Endothelial cell of umbilical vein (primary cell): ENCODE results near the gene ATP5PO. TPM values are rescaled to one million over a fixed set of nuclear protein-coding genes. Genes with fewer than 3 reads are reported as not detected.

ENCODE experiments used
- BruUV-seq: library from RNA; stranded (reverse); fragments of 400-500 nt; replicated peaks from 2 replicates; lab custom pipeline; 2021; lab: Mats Ljungman, UMichigan
- CTCF ChIA-PET: fragments of 300-600, 350-600 bp; sonication (Branson Sonifier 250); formaldehyde crosslinking; loops from one replicate; lab custom pipeline; 2021; ENCODE audit warnings: antibody characterized with exemption, inconsistent platforms; lab: Charles Lee
- POLR2A ChIA-PET: fragments of 300-600, 350-600 bp; sonication (Branson Sonifier 250); formaldehyde crosslinking; loops from one replicate; lab custom pipeline; 2021; ENCODE audit warnings: antibody characterized with exemption, inconsistent platforms; lab: Charles Lee
- DNase-seq: peaks from one replicate; pipeline ENCODE4 v3.0.0-alpha.2; 2011; ENCODE audit warnings: low read depth, low spot score
- FAIRE-seq: peaks from 2 replicates; lab custom pipeline; 2011; peaks lifted over from hg19 to GRCh38; lab: Jason Lieb, UNC
- H2AFZ ChIP-seq: 2 replicates; pipeline ENCODE4 v1.6.0; 2012; ENCODE audit warnings: low read depth, low read length, control low read depth, inconsistent platforms
- H3K27ac ChIP-seq: 2 replicates; pipeline ENCODE4 v1.5.1; 2011; ENCODE audit warnings: low read depth, mild to moderate bottlenecking, control low read depth, low read length, moderate library complexity; ENCODE audit not compliant: insufficient read depth
- H3K27me3 ChIP-seq, 2 experiments: 2 replicates each; pipeline versions ENCODE4 v1.6.0 to v1.6.1; 2011; ENCODE audit warnings: low read length in 2 of 2, mixed read lengths in 1 of 2; ENCODE audit not compliant: control insufficient read depth in 2 of 2, insufficient read depth in 2 of 2
- H3K36me3 ChIP-seq, 2 experiments: 2 replicates in 1 of 2; 3 replicates in 1 of 2; pipeline ENCODE4 v1.5.1; 2011; ENCODE audit warnings: low read length in 2 of 2, mild to moderate bottlenecking in 1 of 2, moderate library complexity in 1 of 2; ENCODE audit not compliant: control insufficient read depth in 2 of 2, insufficient read depth in 2 of 2; ENCODE audit errors: extremely low read depth in 1 of 2
- H3K4me1 ChIP-seq: 3 replicates; pipeline ENCODE4 v1.5.1; 2011; ENCODE audit warnings: mild to moderate bottlenecking, low read length; ENCODE audit not compliant: control insufficient read depth, insufficient read depth; ENCODE audit errors: extremely low read depth
- H3K4me2 ChIP-seq: 2 replicates; pipeline ENCODE4 v1.6.1; 2011; ENCODE audit warnings: low read length, control low read depth, mixed read lengths; ENCODE audit not compliant: insufficient read depth
- H3K4me3 ChIP-seq, 3 experiments: fragments of 200-600 bp in 1 of 3; sonication (generic), shearing (Covaris generic) in 1 of 3; replicated peaks in 1 of 3; 2 replicates each; pipeline ENCODE4 v1.5.1; 2011 to 2016; ENCODE audit warnings: control low read depth in 3 of 3, low read length in 3 of 3, mild to moderate bottlenecking in 2 of 3, inconsistent platforms in 1 of 3, low read depth in 1 of 3, moderate library complexity in 1 of 3; ENCODE audit not compliant: insufficient read depth in 1 of 3
- H3K79me2 ChIP-seq: 2 replicates; pipeline ENCODE4 v1.6.0; 2012; ENCODE audit warnings: low read length, inconsistent platforms; ENCODE audit not compliant: control insufficient read depth, insufficient read depth
- H3K9ac ChIP-seq: replicated peaks from 2 replicates; pipeline ENCODE3; 2011; ENCODE audit warnings: low read length, control low read depth; ENCODE audit not compliant: insufficient read depth; ENCODE audit errors: extremely low read depth
- H3K9me1 ChIP-seq: replicated peaks from 3 replicates; pipeline ENCODE4 v1.6.0; 2011; ENCODE audit warnings: mild to moderate bottlenecking, low read length; ENCODE audit not compliant: control insufficient read depth, insufficient read depth; ENCODE audit errors: extremely low read depth
- H3K9me3 ChIP-seq: replicated peaks from 2 replicates; pipeline ENCODE4 v1.5.1; 2012; ENCODE audit warnings: low read length, inconsistent platforms; ENCODE audit not compliant: control insufficient read depth, insufficient read depth
- H4K20me1 ChIP-seq: replicated peaks from 2 replicates; pipeline ENCODE3; 2011; ENCODE audit warnings: mild to moderate bottlenecking, low read length; ENCODE audit not compliant: control insufficient read depth, insufficient read depth; ENCODE audit errors: extremely low read depth
- EZH2 ChIP-seq: IDR thresholded peaks from 2 replicates; pipeline ENCODE4 v1.6.1; 2012; ENCODE audit warnings: borderline replicate concordance, low read depth, mild to moderate bottlenecking, moderate library complexity, low read length, inconsistent platforms; ENCODE audit not compliant: severe bottlenecking
- FOS ChIP-seq: IDR thresholded peaks from 2 replicates; pipeline ENCODE4 v1.6.1; 2011; ENCODE audit warnings: mild to moderate bottlenecking, low read length, moderate library complexity, borderline replicate concordance; ENCODE audit not compliant: insufficient read depth
- GATA2 ChIP-seq: IDR thresholded peaks from 2 replicates; pipeline ENCODE4 v1.7.0; 2011; ENCODE audit warnings: low read depth, mild to moderate bottlenecking, moderate library complexity, mixed read lengths, low read length; ENCODE audit not compliant: insufficient read length, insufficient read depth
- JUN ChIP-seq: IDR thresholded peaks from 2 replicates; pipeline ENCODE4 v1.6.1; 2011; ENCODE audit warnings: borderline replicate concordance, low read depth; ENCODE audit not compliant: insufficient read length, insufficient read depth
- MYC ChIP-seq: IDR thresholded peaks from one replicate; pipeline ENCODE4 v1.6.1; 2011; ENCODE audit warnings: mild to moderate bottlenecking, low read depth, low read length
- POLR2A ChIP-seq: IDR thresholded peaks from 2 replicates; pipeline ENCODE4 v1.6.1; 2012; ENCODE audit warnings: low read depth, mild to moderate bottlenecking, control low read depth, low read length
- POLR2AphosphoS5 ChIP-seq: IDR thresholded peaks from 2 replicates; pipeline ENCODE4 v1.6.1; 2012; ENCODE audit warnings: low read depth, mild to moderate bottlenecking, control low read depth, low read length, moderate library complexity; ENCODE audit not compliant: insufficient read depth
- dilution Hi-C: fragments of 300-500 bp; cut with MboI; formaldehyde crosslinking; loops from one replicate; pipeline ENCODE4 v1.15.0; 2019; ENCODE audit warnings: low sequenced_read_pairs; ENCODE audit not compliant: extremely low pct_ligation_motif_present
- intact Hi-C: fragments of 100-400 bp; cut with micrococcal nuclease; formaldehyde crosslinking; loops from one replicate; pipeline ENCODE4 v1.10.0; 2022
- polyA plus RNA-seq, 4 experiments: library from polyadenylated mRNA; depleted of rRNA in 3 of 4; stranded (reverse) in 3 of 4; unstranded in 1 of 4; fragments of >200 nt; gene quantifications; 2 replicates each; pipeline versions ENCODE4 v1.2.1 to v1.2.3, GENCODE V29; 2011 to 2012; ENCODE audit warnings: missing spikeins in 1 of 4
- total RNA-seq: library from RNA; stranded (reverse); gene quantifications from 2 replicates; pipeline ENCODE4 v1.2.3, GENCODE V29; 2021
- TF ChIP-seq, protein P1 (sequence below), 2 donors: IDR thresholded peaks; 1 replicate in 1 of 2; 2 replicates in 1 of 2; pipeline ENCODE4 v1.5.1; 2011; ENCODE audit warnings: low read length in 2 of 2, mild to moderate bottlenecking in 2 of 2, moderate library complexity in 2 of 2, control low read depth in 1 of 2, inconsistent platforms in 1 of 2, low read depth in 1 of 2; ENCODE audit not compliant: insufficient read depth in 1 of 2; ENCODE audit errors: extremely low read depth in 1 of 2
- TF ChIP-seq, protein P2 (sequence below): IDR thresholded peaks from 2 replicates; pipeline ENCODE4 v1.6.1; 2011; ENCODE audit not compliant: insufficient read depth, insufficient read length

The ATP5PO gene
- total and polyA plus RNA-seq, 2 donors (not counting 3 experiments of a cell fraction or from before 2014, with no cell fraction given), result 187 to 207 TPM

DNA sequence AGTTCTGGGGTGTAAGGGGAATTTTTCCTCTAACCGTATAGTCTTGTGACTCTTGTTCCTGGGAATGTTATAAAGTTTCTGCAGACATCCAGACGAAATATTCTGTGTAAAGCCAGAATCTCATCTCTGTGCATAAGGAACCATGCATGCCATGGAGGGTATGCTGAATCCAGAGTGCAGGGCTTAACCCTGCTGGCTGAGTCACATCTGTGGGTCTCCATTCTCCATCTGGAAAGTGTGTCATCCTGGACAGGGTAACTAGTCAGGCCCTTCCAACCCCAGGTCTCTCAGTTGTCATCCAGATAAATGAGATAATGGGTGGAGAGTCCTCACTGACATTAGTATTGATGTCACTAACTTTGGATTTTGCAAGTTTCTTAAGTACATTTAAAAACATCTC lies 48.8 kb downstream of the ATP5PO start:
- Histone ChIP-seq H3K27me3 (peaks cover 0 to 8% of the 10 kb centered on the region in 2 experiments), H3K36me3 (no peaks in the 10 kb centered on the region), H3K27ac (no peak overlapping the region), H3K4me3 (no peak overlapping the region), H4K20me1 (no peaks in the 10 kb centered on the region), H3K9me1 (no peaks in the 10 kb centered on the region), H3K4me2 (no peak overlapping the region), H3K9ac (no peak overlapping the region), H2AFZ (no peak overlapping the region), H3K79me2 (no peaks in the 10 kb centered on the region), H3K9me3 (no peaks in the 10 kb centered on the region), H3K4me1 (no peaks in the 10 kb centered on the region)
- ChIA-PET POLR2A (no interaction called here), CTCF (interaction anchor here (1.6 kb wide), 1 partner anchor 10 kb away, joined by 7 read pairs; no protein-coding TSS in a partner anchor)
- dilution Hi-C loops (no loop called here), intact Hi-C loops (no loop called here)
- TF ChIP-seq FOS (no peak), EZH2 (no peak), POLR2AphosphoS5 (no peak), MYC (no peak), JUN (no peak)
- BruUV-seq, result no TSS peak
- FAIRE-seq (no peak), DNase-seq (no peak)

DNA sequence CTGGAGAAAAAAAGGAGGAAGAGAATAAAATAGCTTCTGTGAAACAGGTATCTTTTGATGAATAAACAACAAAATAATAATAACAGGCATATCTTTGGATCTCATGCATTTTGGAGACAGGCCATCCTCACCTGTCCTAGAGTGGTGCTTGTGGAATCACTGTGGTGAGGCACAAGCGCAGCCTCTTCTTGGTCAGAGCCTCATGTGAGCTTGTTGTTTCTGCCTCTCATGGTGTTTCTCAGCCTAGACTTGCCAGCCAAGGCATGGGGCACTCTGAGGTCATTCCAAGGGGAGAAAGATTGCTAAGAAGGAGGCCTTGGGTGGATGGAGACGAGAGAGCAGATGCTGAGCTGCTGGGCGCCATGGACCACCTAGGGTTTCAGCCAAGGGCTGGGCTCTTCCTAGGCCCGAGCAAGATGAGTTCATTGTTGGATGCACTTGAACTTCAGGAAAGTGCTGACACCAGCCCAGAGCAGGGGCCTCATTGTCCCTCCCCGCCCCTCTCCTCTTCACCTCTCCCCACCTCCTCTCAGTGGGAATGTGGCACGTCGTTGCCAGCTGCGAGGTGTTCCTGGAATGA lies 49.5 kb downstream of the ATP5PO start:
- ChIA-PET CTCF (interaction anchor here (1.0 to 1.6 kb wide), 2 partner anchors 11 kb away, joined by 4 to 7 read pairs; no protein-coding TSS in a partner anchor), POLR2A (no interaction called here)

More for the DNA sequence above, 49.5 kb downstream of the ATP5PO start:
- Histone ChIP-seq H3K4me3 (no peak overlapping the region), H3K79me2 (no peaks in the 10 kb centered on the region), H3K36me3 (no peaks in the 10 kb centered on the region), H3K27ac (no peak overlapping the region), H2AFZ (no peak overlapping the region), H3K4me2 (no peak overlapping the region), H3K9ac (no peak overlapping the region), H3K9me3 (no peaks in the 10 kb centered on the region), H3K9me1 (no peaks in the 10 kb centered on the region), H3K4me1 (no peaks in the 10 kb centered on the region), H3K27me3 (peaks cover 0 to 8% of the 10 kb centered on the region in 2 experiments), H4K20me1 (no peaks in the 10 kb centered on the region)
- FAIRE-seq, result no peak
- intact Hi-C loops (no loop called here), dilution Hi-C loops (no loop called here)
- no peak for DNase-seq
- BruUV-seq, result no TSS peak
- TF ChIP-seq, protein P1, sequence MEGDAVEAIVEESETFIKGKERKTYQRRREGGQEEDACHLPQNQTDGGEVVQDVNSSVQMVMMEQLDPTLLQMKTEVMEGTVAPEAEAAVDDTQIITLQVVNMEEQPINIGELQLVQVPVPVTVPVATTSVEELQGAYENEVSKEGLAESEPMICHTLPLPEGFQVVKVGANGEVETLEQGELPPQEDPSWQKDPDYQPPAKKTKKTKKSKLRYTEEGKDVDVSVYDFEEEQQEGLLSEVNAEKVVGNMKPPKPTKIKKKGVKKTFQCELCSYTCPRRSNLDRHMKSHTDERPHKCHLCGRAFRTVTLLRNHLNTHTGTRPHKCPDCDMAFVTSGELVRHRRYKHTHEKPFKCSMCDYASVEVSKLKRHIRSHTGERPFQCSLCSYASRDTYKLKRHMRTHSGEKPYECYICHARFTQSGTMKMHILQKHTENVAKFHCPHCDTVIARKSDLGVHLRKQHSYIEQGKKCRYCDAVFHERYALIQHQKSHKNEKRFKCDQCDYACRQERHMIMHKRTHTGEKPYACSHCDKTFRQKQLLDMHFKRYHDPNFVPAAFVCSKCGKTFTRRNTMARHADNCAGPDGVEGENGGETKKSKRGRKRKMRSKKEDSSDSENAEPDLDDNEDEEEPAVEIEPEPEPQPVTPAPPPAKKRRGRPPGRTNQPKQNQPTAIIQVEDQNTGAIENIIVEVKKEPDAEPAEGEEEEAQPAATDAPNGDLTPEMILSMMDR (IDR thresholded peaks at IDR 0.05; ENCODE audit: extremely low read depth in 1 of 2, insufficient read depth in 1 of 2, low read depth in 1 of 2, low read length in 2 of 2), result no peak
- TF ChIP-seq EZH2 (no peak), POLR2AphosphoS5 (no peak), JUN (no peak), GATA2 (no peak), FOS (no peak), POLR2A (no peak), MYC (no peak)
- TF ChIP-seq, protein P2, sequence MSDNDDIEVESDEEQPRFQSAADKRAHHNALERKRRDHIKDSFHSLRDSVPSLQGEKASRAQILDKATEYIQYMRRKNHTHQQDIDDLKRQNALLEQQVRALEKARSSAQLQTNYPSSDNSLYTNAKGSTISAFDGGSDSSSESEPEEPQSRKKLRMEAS, result no peak
